Ishikawa (cell line): ENCODE data around the gene WNT4.

Experiments
- EGR1 ChIP-seq: IDR thresholded peaks from 2 replicates; pipeline ENCODE4 v1.6.1; 2012
- NFIC ChIP-seq: IDR thresholded peaks from 2 replicates; pipeline ENCODE4 v1.6.1; 2012
- REST ChIP-seq: IDR thresholded peaks from 2 replicates; pipeline ENCODE4 v1.6.1; 2012; ENCODE audit warnings: low read depth, mild to moderate bottlenecking
- TAF1 ChIP-seq: IDR thresholded peaks from 2 replicates; pipeline ENCODE4 v1.6.1; 2012; ENCODE audit warnings: low read depth, mild to moderate bottlenecking

- TF ChIP-seq EGR1 (no peak), TAF1 (no peak), NFIC (no peak), REST (no peak)
Measured at GRCh38 chr1:22186311-22186710, 43.4 kb upstream of the WNT4 start.
